Activated T-cell treated with anti-CD3 and anti-CD28 coated beads, Interleukin-2, amount 50 U/mL, for 72 hours (primary cell): ENCODE results near the gene CBFA2T3. TPM values are rescaled to one million over a fixed set of nuclear protein-coding genes. Genes with fewer than 3 reads are reported as not detected.

Experiments used
- ATAC-seq, 2 donors: fragments of 150-1000 bp; cut with Tn5 transposase; replicated peaks in 1 of 2; 2 replicates each; pipeline ENCODE4 v1.10.0; 2021; ENCODE audit warnings: moderate library complexity in 2 of 2, mild to moderate bottlenecking in 1 of 2
- DNase-seq, 2 donors: peaks; one replicate each; pipeline ENCODE4 v3.0.0; 2021 to 2022; ENCODE audit warnings: mixed read lengths in 1 of 2
- H3K27ac Mint-ChIP-seq: one replicate; pipeline ENCODE4 v1.8.0; 2022; ENCODE audit warnings: mild to moderate bottlenecking, moderate library complexity, mixed read lengths
- H3K27me3 Mint-ChIP-seq: one replicate; pipeline ENCODE4 v1.8.0; 2022; ENCODE audit warnings: low read depth, mixed read lengths
- H3K36me3 Mint-ChIP-seq, 2 donors: one replicate each; pipeline ENCODE4 v1.8.0; 2022; ENCODE audit warnings: mixed read lengths in 2 of 2, mild to moderate bottlenecking in 1 of 2; ENCODE audit not compliant: insufficient read depth in 2 of 2
- H3K4me1 Mint-ChIP-seq: one replicate; pipeline ENCODE4 v1.8.0; 2022; ENCODE audit warnings: low read depth, mixed read lengths
- H3K4me3 Mint-ChIP-seq, 2 donors: one replicate each; pipeline ENCODE4 v1.8.0; 2022; ENCODE audit warnings: mild to moderate bottlenecking in 2 of 2, mixed read lengths in 2 of 2, moderate library complexity in 2 of 2
- H3K9me3 Mint-ChIP-seq, 2 donors: one replicate each; pipeline ENCODE4 v1.8.0; 2022; ENCODE audit warnings: mixed read lengths in 2 of 2
- total RNA-seq, 2 donors: library from RNA; stranded (reverse); gene quantifications; one replicate each; pipeline ENCODE4 v1.2.3, GENCODE V29; 2022

CBFA2T3 gene
- total RNA-seq, 2 donors from 2014 or later = 1.2 to 1.7 TPM

DNA sequence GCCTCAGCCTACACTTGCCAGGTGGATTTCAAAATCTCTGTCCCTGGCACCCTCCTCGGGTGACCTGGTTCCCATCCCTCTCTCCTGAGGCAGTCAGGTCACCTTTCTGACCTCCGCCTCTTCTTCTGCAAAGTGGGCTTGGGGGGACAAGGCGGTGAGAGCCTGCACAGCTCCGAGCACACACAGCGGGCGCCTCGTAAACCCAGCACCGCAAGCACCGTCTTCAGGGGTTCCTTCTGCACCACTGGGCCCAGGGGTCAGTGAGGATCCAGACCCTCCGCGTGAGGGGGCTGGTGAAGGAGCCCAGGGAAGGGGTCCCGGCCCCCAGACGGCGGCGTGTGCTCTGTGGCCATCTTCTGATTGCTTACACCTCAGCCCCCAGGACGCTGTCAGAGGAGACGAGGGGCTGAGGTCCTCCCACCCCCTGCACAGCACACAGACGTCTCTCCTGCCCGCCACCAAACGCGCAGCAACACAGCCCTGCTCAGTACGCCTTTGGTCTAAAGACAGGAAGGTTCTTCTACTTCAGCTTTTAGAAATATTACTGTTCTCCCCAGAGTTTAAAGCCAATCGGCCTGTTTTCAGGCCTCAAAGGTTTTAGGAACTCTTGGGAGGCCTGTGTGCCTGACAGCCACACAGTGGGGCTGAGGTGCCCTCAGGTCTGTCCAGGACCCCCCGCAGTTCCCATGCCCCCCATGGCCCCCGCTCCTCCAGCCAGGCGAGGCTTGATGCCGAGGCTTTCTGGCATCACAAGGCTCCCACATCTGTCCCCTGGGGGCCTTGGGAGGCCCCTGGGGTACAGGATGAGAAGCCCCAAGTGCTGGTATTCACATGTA, 2.7 kb downstream of the CBFA2T3 start:
- H3K9me3 Mint-ChIP-seq = no peaks in the 10 kb centered on the region
- H3K27me3 Mint-ChIP-seq = peaks cover 21% of the 10 kb centered on the region
- ATAC-seq (peak in 1 of 2 donors; percentile 16), DNase-seq (no peak)
- H3K27ac Mint-ChIP-seq = no peak overlapping the region
- H3K36me3 Mint-ChIP-seq = no peaks in the 10 kb centered on the region
- H3K4me1 Mint-ChIP-seq = peaks cover 5% of the 10 kb centered on the region
- H3K4me3 Mint-ChIP-seq = no peak overlapping the region

DNA sequence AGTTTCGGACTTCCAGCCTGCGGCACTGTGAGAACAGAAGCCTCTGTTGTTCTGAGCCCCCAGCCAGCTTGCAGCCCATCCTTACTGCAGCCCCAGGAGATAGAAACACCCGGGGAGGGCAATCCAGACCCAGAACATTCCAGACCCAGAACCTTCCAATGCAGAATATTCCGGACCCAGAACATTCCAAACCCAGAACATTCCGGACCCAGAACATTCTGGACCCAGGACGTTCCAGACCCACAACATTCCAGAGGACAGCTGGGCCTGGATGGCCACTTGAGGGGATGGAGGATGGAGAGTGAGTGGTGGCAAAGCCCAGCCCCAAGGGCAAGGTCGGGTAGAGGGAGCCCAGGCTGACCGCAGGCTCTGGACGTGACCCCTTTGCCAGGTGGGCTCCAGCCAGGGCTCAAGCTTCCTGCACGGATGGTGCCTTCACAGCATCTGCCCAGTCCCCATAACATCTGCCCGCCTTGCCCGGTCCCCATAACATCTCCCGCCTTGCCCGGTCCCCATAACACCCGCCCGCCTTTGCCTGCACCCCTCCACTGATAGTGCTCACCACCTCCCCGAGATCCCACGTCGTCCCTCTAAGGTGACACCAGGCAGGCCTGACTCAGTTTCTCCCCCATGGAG, 3.5 kb downstream of the CBFA2T3 start:
- DNase-seq (no peak), ATAC-seq (no peak)
- Mint-ChIP-seq H3K36me3 (no peaks in the 10 kb centered on the region), H3K4me1 (peaks cover 5% of the 10 kb centered on the region), H3K9me3 (no peaks in the 10 kb centered on the region), H3K27me3 (peaks cover 21% of the 10 kb centered on the region), H3K4me3 (no peak overlapping the region), H3K27ac (no peak overlapping the region)

DNA sequence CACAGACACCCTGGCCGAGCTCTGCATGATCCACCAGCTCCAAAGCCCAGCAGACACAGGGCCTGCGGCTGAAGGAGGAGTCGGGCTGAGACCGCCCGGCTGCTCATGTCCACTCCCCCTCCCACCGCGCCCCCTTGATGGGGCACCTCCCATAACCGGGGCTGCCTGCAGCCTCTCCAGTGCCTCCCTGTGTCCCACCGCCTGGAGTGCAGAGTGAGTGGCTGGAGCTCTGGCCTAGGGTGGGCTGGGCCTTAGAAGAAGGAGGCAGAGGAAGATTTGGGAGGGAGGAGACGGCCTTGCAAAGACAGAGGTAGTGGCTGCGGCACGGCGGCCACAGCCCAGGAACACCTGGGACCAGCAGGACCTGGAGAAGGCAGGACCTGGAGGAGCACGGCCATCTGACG, 4.0 kb downstream of the CBFA2T3 start:
- H3K4me1 Mint-ChIP-seq = peaks cover 6% of the 10 kb centered on the region
- H3K36me3 Mint-ChIP-seq = no peaks in the 10 kb centered on the region
- no peak overlapping the region for H3K27ac Mint-ChIP-seq
- ATAC-seq (no peak), DNase-seq (no peak)
- H3K4me3 Mint-ChIP-seq = no peak overlapping the region
- peaks cover 21% of the 10 kb centered on the region for H3K27me3 Mint-ChIP-seq
- H3K9me3 Mint-ChIP-seq = no peaks in the 10 kb centered on the region

DNA sequence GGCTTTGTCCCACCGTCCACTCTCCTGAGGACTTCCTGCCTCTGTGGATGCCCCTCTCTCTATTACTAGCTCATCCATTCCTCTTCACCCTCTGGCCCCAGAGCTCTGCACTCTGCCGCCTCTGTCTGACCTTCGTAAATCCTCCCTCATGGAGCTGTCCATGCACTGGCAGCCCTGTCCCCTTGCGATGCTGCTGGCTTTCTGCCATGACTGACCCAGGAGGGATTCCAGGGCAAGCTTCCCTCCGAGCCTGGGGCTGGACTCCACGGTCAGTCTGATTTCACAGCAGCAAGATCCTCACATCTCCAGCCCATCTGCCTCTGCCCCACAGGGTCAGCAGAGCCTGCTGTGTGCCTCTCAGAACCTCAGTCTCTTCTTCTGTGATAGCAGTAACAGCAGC, 4.7 kb downstream of the CBFA2T3 start:
- ATAC-seq (no peak), DNase-seq (no peak)
- Mint-ChIP-seq H3K27ac (no peak overlapping the region), H3K9me3 (no peaks in the 10 kb centered on the region), H3K27me3 (peaks cover 17% of the 10 kb centered on the region), H3K4me1 (peaks cover 10% of the 10 kb centered on the region), H3K36me3 (no peaks in the 10 kb centered on the region), H3K4me3 (no peak overlapping the region)

DNA sequence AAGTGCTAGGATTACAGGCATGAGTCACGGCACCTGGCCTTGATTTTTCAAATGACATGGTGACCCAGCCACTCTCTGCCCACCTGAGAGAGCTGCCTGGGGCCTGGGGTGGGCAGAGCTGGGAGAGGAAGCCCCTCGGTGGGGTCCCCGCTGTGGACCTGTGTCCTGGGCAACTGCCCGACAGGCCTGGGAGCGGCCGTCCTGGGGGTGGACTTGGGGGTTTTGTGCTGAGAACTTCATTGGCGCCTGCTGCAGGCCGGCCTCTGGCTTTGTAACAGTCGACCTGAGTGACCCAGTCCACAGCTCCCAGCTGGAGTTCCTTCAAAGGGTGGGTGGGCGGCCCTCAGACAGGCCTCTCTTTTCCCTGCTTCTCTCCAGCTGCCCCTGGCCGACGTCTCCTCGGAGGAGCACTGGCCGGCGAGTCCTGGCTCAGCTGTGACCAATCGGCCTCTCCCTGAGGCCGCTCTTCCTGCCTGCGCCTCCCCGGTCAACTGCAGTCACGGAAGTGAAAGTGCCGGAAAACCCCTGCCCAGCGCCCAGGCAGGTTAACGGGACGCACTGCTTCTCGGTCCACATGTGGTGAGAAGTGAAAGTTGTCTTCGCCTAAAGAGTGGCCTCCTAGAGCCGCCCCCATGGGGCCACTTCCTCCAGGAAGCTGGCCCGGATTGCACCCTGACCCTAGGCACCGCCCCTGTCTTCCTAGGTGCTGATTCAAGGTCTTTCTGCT, 5.5 kb downstream of the CBFA2T3 start:
- no peak overlapping the region for H3K27ac Mint-ChIP-seq
- H3K36me3 Mint-ChIP-seq = no peaks in the 10 kb centered on the region
- H3K4me3 Mint-ChIP-seq = no peak overlapping the region
- H3K27me3 Mint-ChIP-seq = peaks cover 12% of the 10 kb centered on the region
- ATAC-seq (no peak), DNase-seq (no peak)
- no peaks in the 10 kb centered on the region for H3K9me3 Mint-ChIP-seq
- H3K4me1 Mint-ChIP-seq = peaks cover 8% of the 10 kb centered on the region

DNA sequence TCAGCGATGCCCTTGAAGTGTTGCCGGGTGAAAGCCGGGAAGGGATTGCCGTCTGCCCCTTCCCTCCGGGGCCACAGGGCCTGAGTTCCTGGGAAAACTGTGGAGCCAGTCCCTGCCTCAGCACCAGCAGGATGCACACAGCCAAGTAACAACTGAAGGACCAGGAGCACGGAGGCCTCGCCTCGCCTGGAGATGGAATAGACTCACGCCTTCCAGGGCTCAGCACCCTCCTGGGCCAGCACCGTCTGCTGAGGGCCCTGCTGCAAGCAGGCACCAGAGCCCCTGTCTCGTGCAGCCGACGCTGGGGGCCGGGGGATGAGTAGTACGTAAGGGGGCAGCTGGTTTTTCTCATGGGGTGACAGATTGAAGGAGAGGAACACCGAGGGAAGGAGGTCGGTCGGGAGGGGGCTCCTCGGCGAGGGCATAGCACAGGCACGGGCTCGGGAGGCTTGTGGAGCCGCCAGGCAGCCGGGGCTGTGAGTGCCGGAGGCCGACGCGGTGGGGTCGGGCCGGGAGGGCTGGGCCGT, 6.4 kb downstream of the CBFA2T3 start:
- H3K4me1 Mint-ChIP-seq = peaks cover 5% of the 10 kb centered on the region
- ATAC-seq (no peak), DNase-seq (no peak)
- H3K9me3 Mint-ChIP-seq = no peaks in the 10 kb centered on the region
- no peaks in the 10 kb centered on the region for H3K36me3 Mint-ChIP-seq
- H3K4me3 Mint-ChIP-seq = no peak overlapping the region
- H3K27me3 Mint-ChIP-seq = peaks cover 7% of the 10 kb centered on the region
- H3K27ac Mint-ChIP-seq = no peak overlapping the region

DNA sequence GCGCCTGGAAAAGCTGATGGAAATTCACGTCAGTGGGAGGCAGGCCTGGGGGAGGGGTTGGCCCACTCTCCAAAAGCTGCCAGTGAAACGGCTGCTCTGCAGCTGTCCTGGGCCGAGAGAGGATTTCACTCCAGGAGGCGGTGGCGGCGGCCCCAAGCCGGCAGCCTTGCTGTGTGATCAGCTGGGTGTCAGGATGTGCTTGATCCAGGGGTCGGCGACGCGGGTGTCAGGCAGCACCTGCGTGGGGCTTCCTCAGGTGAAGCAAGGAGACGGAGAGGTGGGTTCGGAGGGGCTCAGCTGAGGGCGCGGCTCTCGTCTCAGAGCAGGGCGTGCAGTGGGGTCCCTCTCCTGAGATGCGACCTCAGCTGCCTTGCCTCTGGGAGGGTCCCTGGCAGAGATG, 7.0 kb downstream of the CBFA2T3 start:
- Mint-ChIP-seq H3K27ac (no peak overlapping the region), H3K4me3 (no peak overlapping the region), H3K36me3 (no peaks in the 10 kb centered on the region)

DNA sequence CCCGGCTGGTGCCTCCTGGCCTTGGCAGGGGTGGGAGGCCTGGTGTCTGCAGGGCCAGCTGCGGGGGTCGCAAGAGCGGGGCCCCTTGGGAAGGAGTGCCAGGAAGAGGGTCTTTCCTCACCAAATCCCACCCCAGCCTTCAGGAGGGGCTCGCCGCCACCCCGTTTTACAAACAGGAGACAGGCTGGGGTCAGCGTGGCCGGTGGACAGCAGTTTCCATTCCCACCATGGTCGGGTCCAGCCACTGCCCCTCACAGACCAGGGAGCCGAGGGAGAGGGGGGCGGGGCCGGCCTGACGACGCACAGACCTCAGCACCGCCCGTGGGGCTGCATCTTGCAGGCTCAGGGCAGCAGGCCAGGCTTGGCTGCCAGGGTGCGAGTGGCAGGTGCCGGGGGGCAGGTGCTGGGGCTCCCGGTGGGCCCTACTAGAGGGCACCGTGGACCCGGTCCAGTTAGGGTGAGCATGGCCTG, 7.6 kb downstream of the CBFA2T3 start:
- ATAC-seq = no peak
- Mint-ChIP-seq H3K36me3 (no peaks in the 10 kb centered on the region), H3K27ac (no peak overlapping the region), H3K4me1 (peaks cover 5% of the 10 kb centered on the region), H3K9me3 (no peaks in the 10 kb centered on the region), H3K27me3 (no peaks in the 10 kb centered on the region), H3K4me3 (no peak overlapping the region)
- DNase-seq = no peak

More for the DNA sequence above, 7.0 kb downstream of the CBFA2T3 start:
- Mint-ChIP-seq H3K4me1 (peaks cover 5% of the 10 kb centered on the region), H3K27me3 (peaks cover 3% of the 10 kb centered on the region), H3K9me3 (no peaks in the 10 kb centered on the region)
- no peak for DNase-seq
- no peak for ATAC-seq

DNA sequence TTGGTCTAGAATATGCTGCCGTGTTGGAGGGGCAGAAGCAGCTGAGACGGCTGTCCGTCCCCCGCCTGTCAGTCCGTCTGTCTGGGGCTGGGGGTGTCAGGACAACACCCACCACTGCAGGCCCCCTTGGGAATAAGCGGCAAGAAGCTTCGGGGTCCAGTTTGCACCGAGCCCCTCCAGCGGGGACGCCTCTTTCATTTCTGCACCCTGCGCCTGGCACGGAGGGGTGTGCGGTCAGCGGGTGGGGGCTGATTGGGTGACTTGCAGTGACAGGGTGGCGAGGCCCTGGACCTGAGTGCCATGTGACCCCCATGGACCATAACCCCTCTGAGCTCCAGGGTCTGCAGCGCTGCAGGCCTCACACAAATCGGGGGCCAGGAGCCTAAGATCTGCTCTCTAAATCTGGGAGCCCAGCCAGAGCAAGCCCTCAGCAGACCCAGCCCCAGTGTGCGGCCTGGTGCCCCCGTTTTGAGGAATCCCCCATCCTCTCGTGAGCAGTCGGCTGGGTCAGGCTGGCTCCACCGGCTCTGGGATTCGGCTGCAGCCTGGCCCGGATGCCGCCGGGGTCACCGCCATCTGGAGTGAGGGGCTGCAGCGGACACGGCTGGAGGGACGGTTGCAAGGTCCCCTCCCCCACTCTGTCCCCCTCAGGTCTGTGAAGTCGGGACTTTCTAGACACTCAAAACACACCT, 8.3 kb downstream of the CBFA2T3 start:
- DNase-seq (no peak), ATAC-seq (no peak)
- Mint-ChIP-seq H3K4me3 (peak overlapping the region in 1 of 2 donors; percentile 37), H3K4me1 (peaks cover 5% of the 10 kb centered on the region), H3K9me3 (no peaks in the 10 kb centered on the region), H3K27me3 (no peaks in the 10 kb centered on the region), H3K27ac (no peak overlapping the region), H3K36me3 (no peaks in the 10 kb centered on the region)

DNA sequence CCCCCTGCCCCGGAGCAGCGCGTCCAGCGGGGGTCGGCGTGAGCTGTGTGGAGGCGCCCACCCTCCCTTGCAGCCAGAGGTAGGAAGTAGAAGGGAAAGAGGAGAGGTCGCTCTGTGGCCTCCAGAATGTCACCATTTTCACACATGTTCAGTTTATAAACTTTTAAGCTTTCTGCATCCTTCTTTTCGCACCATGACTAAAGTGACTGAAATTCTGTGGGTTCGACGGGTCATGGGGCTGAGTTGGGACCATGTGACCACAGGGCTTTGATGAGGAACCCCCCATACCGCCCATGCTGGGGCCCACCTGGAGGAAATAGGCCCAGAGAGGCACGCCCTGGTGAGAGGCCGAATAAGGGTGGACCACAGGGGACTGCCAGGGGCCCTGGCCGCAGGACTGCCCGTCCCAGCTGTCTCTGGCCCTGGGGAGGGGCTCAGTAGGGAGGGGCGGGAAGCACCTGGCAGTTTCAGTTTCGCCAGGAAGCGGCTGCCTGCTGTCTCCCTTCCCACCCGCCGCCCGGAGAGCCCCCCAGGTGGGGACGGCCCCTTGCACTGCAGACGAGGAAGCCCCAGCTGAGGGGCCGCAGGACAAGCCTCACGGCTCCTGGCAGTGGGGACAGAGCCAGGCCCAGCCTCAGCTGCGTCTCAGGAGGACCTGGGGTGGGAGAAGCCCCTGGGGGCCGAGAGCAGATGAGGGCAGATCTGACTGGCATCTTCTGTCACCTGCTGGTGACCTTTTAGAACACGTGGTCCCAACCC, 9.0 kb downstream of the CBFA2T3 start:
- Mint-ChIP-seq H3K4me3 (peak overlapping the region; percentile 16 to 27), H3K27ac (no peak overlapping the region), H3K4me1 (peaks cover 5% of the 10 kb centered on the region), H3K9me3 (no peaks in the 10 kb centered on the region), H3K27me3 (no peaks in the 10 kb centered on the region), H3K36me3 (no peaks in the 10 kb centered on the region)
- ATAC-seq (peak; percentile 46 to 62), DNase-seq (peak in 1 of 2 donors; percentile 25)

DNA sequence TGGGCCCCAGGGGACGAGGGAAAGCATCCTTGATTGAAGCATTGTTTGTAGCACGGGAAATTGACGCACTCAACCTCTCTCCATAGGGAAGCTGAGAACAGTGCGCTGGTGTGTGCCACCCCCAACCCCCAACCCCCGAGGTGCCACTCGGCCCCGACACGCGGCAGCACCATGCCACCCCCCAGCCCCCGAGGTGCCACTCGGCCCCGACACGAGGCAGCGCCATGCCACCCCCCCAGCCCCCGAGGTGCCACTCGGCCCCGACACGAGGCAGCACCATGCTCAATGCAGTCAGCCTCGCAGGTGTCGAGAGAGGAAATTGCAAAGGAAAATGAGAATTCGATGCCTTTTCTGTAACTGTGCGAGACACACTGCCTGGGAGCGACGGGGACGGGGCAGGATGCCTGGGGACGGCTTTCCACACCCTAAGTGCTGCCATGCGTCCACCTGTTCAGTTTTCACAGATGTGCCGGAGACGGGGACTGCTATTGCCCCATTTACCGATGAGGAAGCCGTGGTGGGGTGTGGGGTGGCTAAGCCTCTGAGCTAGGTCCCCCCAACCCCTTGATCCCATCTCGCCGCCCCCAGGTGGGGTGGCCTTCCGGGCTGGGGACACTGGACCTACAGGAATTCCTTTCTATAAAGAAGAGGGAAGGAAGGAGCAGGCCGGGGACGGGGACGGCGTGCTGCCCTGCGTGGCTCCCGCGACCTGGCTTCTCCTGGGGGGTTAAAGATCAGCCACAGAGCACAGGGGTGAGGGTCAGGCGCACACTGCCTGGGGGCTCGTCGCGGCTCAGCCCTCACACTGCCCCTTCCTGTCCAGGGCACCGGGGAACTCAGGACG, 9.8 kb downstream of the CBFA2T3 start:
- H3K27ac Mint-ChIP-seq = no peak overlapping the region
- H3K27me3 Mint-ChIP-seq = no peaks in the 10 kb centered on the region
- peak overlapping the region; percentile 16 to 27 for H3K4me3 Mint-ChIP-seq
- no peaks in the 10 kb centered on the region for H3K36me3 Mint-ChIP-seq
- H3K4me1 Mint-ChIP-seq = peaks cover 5% of the 10 kb centered on the region
- DNase-seq = no peak
- ATAC-seq = peak in 1 of 2 donors; percentile 7
- H3K9me3 Mint-ChIP-seq = no peaks in the 10 kb centered on the region
